CD4-positive, CD25-positive, alpha-beta regulatory T cell (primary cell): Measurements from ENCODE around the gene XXYLT1. TPM values are rescaled to one million over a fixed set of nuclear protein-coding genes. Genes with fewer than 3 reads are reported as not detected.

Experiments used
- ATAC-seq, 2 donors: fragments of 150-1000 bp; cut with Tn5 transposase; one replicate each; pipeline ENCODE4 v1.10.0; 2021; ENCODE audit warnings: low read depth in 2 of 2, moderate number of reproducible peaks in 2 of 2, moderate library complexity in 1 of 2
- DNase-seq, 3 donors: peaks; one replicate each; pipeline versions ENCODE4 v3.0.0 to v3.0.0-alpha.2; 2012 to 2022; ENCODE audit warnings: mixed read lengths in 1 of 3
- H3K27ac ChIP-seq: one replicate; pipeline ENCODE4 v1.7.0; 2013; ENCODE audit warnings: mild to moderate bottlenecking, low read length; ENCODE audit not compliant: insufficient read depth, poor library complexity, severe bottlenecking
- H3K27me3 ChIP-seq: one replicate; pipeline ENCODE4 v1.7.0; 2013; ENCODE audit warnings: low read length; ENCODE audit not compliant: control insufficient read depth, insufficient read depth
- H3K36me3 ChIP-seq: one replicate; pipeline ENCODE4 v1.7.0; 2013; ENCODE audit warnings: mild to moderate bottlenecking, low read length, moderate library complexity; ENCODE audit not compliant: control insufficient read depth, insufficient read depth
- H3K4me1 ChIP-seq: 2 replicates; pipeline ENCODE4 v1.7.0; 2013; ENCODE audit warnings: mild to moderate bottlenecking, low read length; ENCODE audit not compliant: insufficient read depth, control insufficient read depth, poor library complexity, severe bottlenecking
- H3K4me3 ChIP-seq: one replicate; pipeline ENCODE4 v1.7.0; 2013; ENCODE audit warnings: low read depth, mild to moderate bottlenecking, low read length, moderate library complexity
- H3K9me3 ChIP-seq, 2 experiments: 1 replicate in 1 of 2; 2 replicates in 1 of 2; pipeline ENCODE4 v1.7.0; 2013; ENCODE audit warnings: low read length in 2 of 2, mild to moderate bottlenecking in 1 of 2, moderate library complexity in 1 of 2; ENCODE audit not compliant: control insufficient read depth in 2 of 2
- H3K27ac Mint-ChIP-seq, 3 donors: one replicate each; pipeline ENCODE4 v1.8.0; 2020 to 2022; ENCODE audit warnings: mild to moderate bottlenecking in 3 of 3, mixed read lengths in 3 of 3, moderate library complexity in 2 of 3
- H3K27me3 Mint-ChIP-seq: one replicate; pipeline ENCODE4 v1.8.0; 2022; ENCODE audit warnings: mild to moderate bottlenecking, mixed read lengths
- H3K36me3 Mint-ChIP-seq: one replicate; pipeline ENCODE4 v1.8.0; 2020; ENCODE audit warnings: mixed read lengths
- H3K4me1 Mint-ChIP-seq, 4 donors: one replicate each; pipeline ENCODE4 v1.8.0; 2020 to 2022; ENCODE audit warnings: mixed read lengths in 4 of 4, mild to moderate bottlenecking in 1 of 4
- H3K4me3 Mint-ChIP-seq, 4 donors: one replicate each; pipeline ENCODE4 v1.8.0; 2020 to 2022; ENCODE audit warnings: mild to moderate bottlenecking in 4 of 4, mixed read lengths in 4 of 4, moderate library complexity in 3 of 4
- H3K9me3 Mint-ChIP-seq, 7 donors: one replicate each; pipeline ENCODE4 v1.8.0; 2020 to 2022; ENCODE audit warnings: mixed read lengths in 7 of 7, mild to moderate bottlenecking in 3 of 7, moderate library complexity in 2 of 7
- polyA plus RNA-seq, 4 donors: library from polyadenylated mRNA; unstranded; fragments of 300-500 nt; fragmentation: Illumina TruSeq; gene quantifications; one replicate each; pipeline ENCODE4 v1.2.3, GENCODE V29; 2021
- total RNA-seq: library from RNA; stranded (reverse); gene quantifications from one replicate; pipeline ENCODE4 v1.2.3, GENCODE V29; 2022

Gene XXYLT1
- total and polyA plus RNA-seq, 5 donors from 2014 or later: 3.9 to 6.4 (median 5.7) TPM

- Mint-ChIP-seq H3K27me3 (no peaks in the 10 kb centered on the region), H3K9me3 (no peaks in the 10 kb centered on the region), H3K27ac (peak overlapping the region in 2 of 3 donors; percentile 48 to 68), H3K36me3 (no peaks in the 10 kb centered on the region), H3K4me1 (peaks cover 0 to 26% (median 9%) of the 10 kb centered on the region in 4 donors), H3K4me3 (peak overlapping the region in 1 of 4 donors; percentile 43)
- Histone ChIP-seq H3K4me1 (no peaks in the 10 kb centered on the region), H3K27ac (no peak overlapping the region), H3K9me3 (no peaks in the 10 kb centered on the region), H3K4me3 (no peak overlapping the region), H3K36me3 (no peaks in the 10 kb centered on the region), H3K27me3 (no peaks in the 10 kb centered on the region)
- no peak for ATAC-seq
- DNase-seq: no peak
Observed at GRCh38 chr3:195204360-195205163, 66.4 kb downstream of the XXYLT1 start.

- no peak overlapping the region for H3K4me3 ChIP-seq
- no peaks in the 10 kb centered on the region for H3K9me3 Mint-ChIP-seq
- H3K36me3 ChIP-seq: no peaks in the 10 kb centered on the region
- no peaks in the 10 kb centered on the region for H3K4me1 ChIP-seq
- no peaks in the 10 kb centered on the region for H3K27me3 ChIP-seq
- peak overlapping the region in 1 of 4 donors; percentile 68 for H3K4me3 Mint-ChIP-seq
- no peaks in the 10 kb centered on the region for H3K27me3 Mint-ChIP-seq
- H3K27ac ChIP-seq: no peak overlapping the region
- H3K9me3 ChIP-seq: no peaks in the 10 kb centered on the region
- no peaks in the 10 kb centered on the region for H3K36me3 Mint-ChIP-seq
- peak overlapping the region in 2 of 3 donors; percentile 18 to 81 for H3K27ac Mint-ChIP-seq
- no peak for ATAC-seq
- H3K4me1 Mint-ChIP-seq: peaks cover 0 to 29% (median 10%) of the 10 kb centered on the region in 4 donors
- DNase-seq: no peak
Observed at GRCh38 chr3:195203606-195204005, 67.4 kb downstream of the XXYLT1 start.

GRCh38 chr3:195201295-195201694 lies 69.7 kb downstream of the XXYLT1 start:
- DNase-seq (no peak), ATAC-seq (no peak)
- Histone ChIP-seq H3K27me3 (no peaks in the 10 kb centered on the region), H3K4me1 (no peaks in the 10 kb centered on the region), H3K9me3 (no peaks in the 10 kb centered on the region), H3K27ac (no peak overlapping the region), H3K4me3 (no peak overlapping the region), H3K36me3 (no peaks in the 10 kb centered on the region)
- Mint-ChIP-seq H3K27ac (peak overlapping the region in 1 of 3 donors; percentile 62), H3K27me3 (no peaks in the 10 kb centered on the region), H3K36me3 (no peaks in the 10 kb centered on the region), H3K4me3 (peak overlapping the region in 1 of 4 donors; percentile 53), H3K9me3 (no peaks in the 10 kb centered on the region), H3K4me1 (peaks cover 5 to 22% (median 9%) of the 10 kb centered on the region in 4 donors)

- Histone ChIP-seq H3K27me3 (no peaks in the 10 kb centered on the region), H3K36me3 (no peaks in the 10 kb centered on the region), H3K4me3 (no peak overlapping the region), H3K4me1 (no peaks in the 10 kb centered on the region), H3K27ac (no peak overlapping the region), H3K9me3 (no peaks in the 10 kb centered on the region)
- Mint-ChIP-seq H3K4me1 (peaks cover 5 to 23% (median 9%) of the 10 kb centered on the region in 4 donors), H3K9me3 (no peaks in the 10 kb centered on the region), H3K27me3 (no peaks in the 10 kb centered on the region), H3K4me3 (no peak overlapping the region), H3K27ac (peak overlapping the region in 2 of 3 donors; percentile 26 to 32), H3K36me3 (no peaks in the 10 kb centered on the region)
- no peak for ATAC-seq
- no peak for DNase-seq
Observed at GRCh38 chr3:195200010-195200822, 70.7 kb downstream of the XXYLT1 start.

- H3K9me3 Mint-ChIP-seq: peaks cover 0 to 1% (median 0%) of the 10 kb centered on the region in 7 donors
- Histone ChIP-seq H3K4me1 (peaks cover 8% of the 10 kb centered on the region), H3K4me3 (no peak overlapping the region), H3K27ac (no peak overlapping the region), H3K9me3 (no peaks in the 10 kb centered on the region), H3K27me3 (no peaks in the 10 kb centered on the region), H3K36me3 (no peaks in the 10 kb centered on the region)
- no peak for DNase-seq
- no peak overlapping the region for H3K27ac Mint-ChIP-seq
- no peak for ATAC-seq
- H3K4me1 Mint-ChIP-seq: peaks cover 5 to 23% (median 16%) of the 10 kb centered on the region in 4 donors
- no peak overlapping the region for H3K4me3 Mint-ChIP-seq
- no peaks in the 10 kb centered on the region for H3K36me3 Mint-ChIP-seq
- H3K27me3 Mint-ChIP-seq: no peaks in the 10 kb centered on the region
Observed at GRCh38 chr3:195198426-195199346, 72.3 kb downstream of the XXYLT1 start.

- no peaks in the 10 kb centered on the region for H3K27me3 ChIP-seq
- Mint-ChIP-seq H3K4me3 (peak overlapping the region in 1 of 4 donors; percentile 16), H3K4me1 (peaks cover 5 to 18% (median 15%) of the 10 kb centered on the region in 4 donors), H3K9me3 (peaks cover 0 to 1% (median 0%) of the 10 kb centered on the region in 7 donors), H3K27me3 (no peaks in the 10 kb centered on the region), H3K27ac (peak overlapping the region in 1 of 3 donors; percentile 39), H3K36me3 (no peaks in the 10 kb centered on the region)
- H3K36me3 ChIP-seq: no peaks in the 10 kb centered on the region
- no peak for DNase-seq
- H3K4me3 ChIP-seq: no peak overlapping the region
- H3K27ac ChIP-seq: no peak overlapping the region
- ATAC-seq: no peak
- H3K9me3 ChIP-seq: no peaks in the 10 kb centered on the region
- peaks cover 8% of the 10 kb centered on the region for H3K4me1 ChIP-seq
Observed at GRCh38 chr3:195197765-195198425, 73.1 kb downstream of the XXYLT1 start.

GRCh38 chr3:195196266-195196665 lies 74.7 kb downstream of the XXYLT1 start:
- Mint-ChIP-seq H3K4me1 (peaks cover 5 to 17% (median 14%) of the 10 kb centered on the region in 4 donors), H3K36me3 (peaks cover 4% of the 10 kb centered on the region), H3K27ac (peak overlapping the region in 1 of 3 donors; percentile 79), H3K27me3 (no peaks in the 10 kb centered on the region), H3K9me3 (peaks cover 0 to 6% (median 3%) of the 10 kb centered on the region in 7 donors), H3K4me3 (no peak overlapping the region)
- no peak for ATAC-seq
- no peaks in the 10 kb centered on the region for H3K36me3 ChIP-seq
- no peak for DNase-seq
- H3K27me3 ChIP-seq: no peaks in the 10 kb centered on the region
- peaks cover 5 to 8% of the 10 kb centered on the region in 2 experiments for H3K9me3 ChIP-seq
- H3K4me1 ChIP-seq: peaks cover 8% of the 10 kb centered on the region
- no peak overlapping the region for H3K27ac ChIP-seq
- H3K4me3 ChIP-seq: no peak overlapping the region
